Measurements from ENCODE around the gene NEMF.
"Not testable (repeated sequence)": the region's sequence is repeated elsewhere in the genome, so short reads cannot be mapped to it uniquely, and the experiment has no call there.

Gene NEMF

DNA sequence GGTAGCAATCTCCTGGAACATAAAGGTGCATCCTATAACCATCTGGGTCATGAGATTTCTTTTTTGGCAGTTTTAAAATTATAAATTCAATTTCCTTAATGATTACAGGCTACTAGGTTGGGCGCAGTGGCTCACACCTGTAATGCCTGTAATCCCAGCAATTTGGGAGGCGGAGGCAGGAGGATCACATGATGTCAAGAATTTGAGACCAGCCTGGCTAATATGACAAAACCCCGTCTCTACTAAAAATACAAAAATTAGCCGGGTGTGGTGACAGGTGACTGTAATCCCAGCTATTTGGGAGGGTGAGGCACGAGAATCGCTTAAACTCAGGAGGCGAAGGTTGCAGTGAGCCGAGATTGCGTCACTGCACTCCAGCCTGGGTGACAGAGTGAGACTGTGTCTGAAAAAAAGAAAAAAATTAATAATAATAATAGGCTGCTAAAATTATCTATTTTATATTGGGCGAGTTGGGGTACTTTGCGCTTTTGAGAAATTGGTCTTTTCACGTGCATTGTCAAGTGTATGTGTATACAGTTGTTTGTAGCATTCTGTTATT is 23.1 kb upstream of the NEMF start:
- DNase-seq = no peak

DNA sequence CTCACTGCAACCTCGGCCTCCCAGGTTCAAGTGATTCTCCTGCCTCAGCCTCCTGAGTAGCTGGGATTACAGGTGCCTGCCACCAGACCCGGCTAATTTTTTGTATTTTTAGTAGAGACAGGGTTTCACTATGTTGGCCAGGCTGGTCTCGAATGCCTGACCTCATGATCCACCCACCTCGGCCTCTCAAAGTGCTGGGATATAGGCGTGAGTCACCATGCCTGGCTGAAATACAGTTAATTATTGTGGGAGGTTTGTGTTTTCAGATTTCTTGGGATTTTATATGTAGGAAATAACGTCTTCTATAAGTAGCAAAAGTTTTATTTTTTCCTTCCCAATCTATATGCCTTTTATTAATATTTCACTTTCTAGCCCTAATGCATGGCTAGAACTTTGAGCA is 21.0 kb upstream of the NEMF start:
- DNase-seq = not testable (repeated sequence)

DNA sequence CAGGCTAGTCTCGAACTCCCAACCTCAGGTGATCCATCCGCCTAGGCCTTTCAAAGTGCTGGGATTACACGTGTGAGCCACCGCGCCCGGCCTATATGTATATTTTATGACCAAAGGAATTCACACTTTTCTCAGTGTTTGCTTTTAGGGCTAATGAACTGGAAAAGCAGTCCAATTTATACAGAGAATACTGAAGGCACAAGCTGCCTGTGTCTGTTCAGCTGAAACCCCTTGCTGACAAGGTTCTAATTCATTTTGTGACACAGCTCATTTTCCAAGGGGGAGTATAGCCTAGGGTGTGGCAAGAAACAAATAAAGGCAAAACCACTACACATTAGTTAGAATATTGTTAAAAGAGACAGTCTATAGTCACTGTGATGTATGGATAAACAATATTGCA is 18.3 kb upstream of the NEMF start:
- DNase-seq = no peak

DNA sequence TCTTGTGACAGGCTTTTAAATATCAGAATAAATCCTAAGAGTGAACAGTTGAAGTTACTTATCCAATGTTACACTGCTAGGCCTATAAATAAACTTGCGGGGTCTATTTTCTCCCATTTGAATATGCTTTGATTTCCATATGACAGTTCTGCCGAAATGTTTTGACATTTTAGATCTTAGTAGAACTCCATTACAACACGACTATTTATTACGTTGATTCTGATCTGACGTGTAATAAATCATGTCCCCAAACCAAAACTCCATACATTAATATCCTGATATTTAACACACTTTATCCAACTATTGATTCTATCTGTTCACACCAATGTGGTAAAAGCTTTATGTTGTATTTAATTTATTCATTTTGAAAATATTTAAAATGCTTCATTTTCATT is 16.1 kb upstream of the NEMF start:
- DNase-seq = no peak

DNA sequence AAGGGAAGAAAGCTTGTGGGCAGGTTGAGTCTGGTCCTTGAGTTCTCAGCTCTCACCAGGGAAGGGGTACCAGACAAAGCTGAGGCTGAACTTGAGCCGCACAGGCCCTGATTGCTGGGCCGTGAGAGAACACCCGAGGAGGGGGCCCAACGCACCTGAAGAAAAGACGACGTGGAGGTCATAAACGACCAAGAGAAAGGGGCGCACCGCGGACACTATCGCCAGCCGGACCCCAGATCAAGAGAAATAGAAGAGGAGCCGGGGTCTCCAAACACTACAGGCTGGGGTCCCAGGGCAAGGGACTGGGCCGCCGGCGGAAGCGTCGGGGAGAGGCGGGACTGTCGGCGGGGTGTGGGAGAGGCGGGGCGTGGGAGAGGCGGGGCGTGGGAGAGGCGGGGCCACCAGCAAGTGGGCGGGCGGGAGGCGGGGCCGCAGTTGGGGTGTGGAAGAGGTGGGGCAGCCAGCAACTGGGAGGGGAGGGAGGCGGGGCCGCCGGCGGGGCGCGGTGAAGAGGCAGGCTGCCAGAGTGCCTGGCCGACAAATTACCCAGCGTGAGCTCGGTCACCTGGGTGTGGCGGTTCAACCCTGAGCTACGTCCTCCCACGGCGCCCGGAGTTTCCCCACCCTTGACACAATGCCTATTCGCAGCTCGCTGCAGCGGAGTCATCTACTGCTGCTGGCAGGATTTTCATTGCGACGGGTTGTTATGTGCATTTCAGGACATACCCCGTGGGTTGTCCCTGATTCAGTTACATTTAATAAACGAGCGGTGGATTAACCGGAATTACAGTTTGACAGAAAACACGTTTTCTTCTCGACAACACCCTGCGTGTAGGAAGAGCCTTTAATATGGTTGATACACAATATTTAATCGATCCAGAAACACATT is 15.5 kb upstream of the NEMF start:
- peak; percentile 94 for DNase-seq

DNA sequence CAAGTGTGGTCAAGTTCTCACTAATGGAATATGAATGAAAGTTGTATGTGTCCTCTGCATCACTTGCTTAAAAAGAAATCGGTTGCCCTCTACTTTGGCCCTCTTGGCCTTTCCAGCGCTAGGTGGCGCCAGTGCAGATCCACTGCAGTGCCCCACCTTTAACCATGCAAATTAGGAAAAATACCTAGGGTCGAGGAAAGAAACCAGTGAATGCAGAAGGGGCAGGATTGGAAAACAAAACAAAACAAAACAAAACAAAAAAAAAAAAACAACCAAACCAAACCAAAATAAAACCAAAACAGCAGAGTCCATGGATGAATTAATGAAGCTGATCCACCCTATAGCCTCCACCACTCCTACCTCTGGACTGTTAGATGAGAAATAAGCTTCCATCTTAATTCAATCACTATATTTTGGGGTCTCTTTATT is 12.9 kb upstream of the NEMF start:
- DNase-seq = peak; percentile 80

DNA sequence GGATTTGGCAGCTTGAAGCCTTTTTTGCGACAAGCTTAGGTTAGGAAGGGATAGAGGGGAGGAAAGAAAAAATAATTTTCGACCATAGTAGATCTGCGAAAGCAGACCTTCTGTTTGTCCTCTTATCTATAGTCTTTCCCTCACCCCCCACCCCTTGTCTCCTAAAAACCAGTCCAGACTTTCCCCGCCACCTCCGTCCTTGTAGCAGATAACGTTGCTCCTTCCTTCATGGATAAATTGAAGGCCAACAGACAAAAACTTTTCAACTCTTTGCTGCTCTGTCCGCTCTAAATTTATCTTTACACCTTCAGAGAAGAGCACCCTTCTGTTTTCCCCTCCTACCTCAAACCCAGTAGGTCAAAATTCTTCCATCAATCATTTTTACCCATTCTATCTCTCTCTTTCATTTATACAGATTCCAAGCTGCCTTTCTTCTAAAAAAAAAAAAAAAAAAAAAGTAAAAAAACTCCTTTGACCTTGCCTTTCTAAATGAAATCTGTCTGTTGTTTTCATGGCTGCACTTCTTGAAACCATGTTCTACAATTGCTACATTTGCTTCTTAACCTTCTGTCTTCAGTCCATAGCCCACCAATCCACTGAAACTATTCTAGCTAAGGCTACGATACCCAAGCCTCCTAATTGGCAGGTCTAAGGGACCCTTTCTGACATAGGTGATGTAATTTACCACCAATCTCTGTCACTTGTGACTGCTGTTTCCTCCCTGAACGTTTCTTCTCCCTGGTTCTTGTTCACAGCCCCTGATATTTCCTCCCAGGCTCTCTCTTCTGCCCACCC is 11.1 kb upstream of the NEMF start:
- peak; percentile 74 for DNase-seq

DNA sequence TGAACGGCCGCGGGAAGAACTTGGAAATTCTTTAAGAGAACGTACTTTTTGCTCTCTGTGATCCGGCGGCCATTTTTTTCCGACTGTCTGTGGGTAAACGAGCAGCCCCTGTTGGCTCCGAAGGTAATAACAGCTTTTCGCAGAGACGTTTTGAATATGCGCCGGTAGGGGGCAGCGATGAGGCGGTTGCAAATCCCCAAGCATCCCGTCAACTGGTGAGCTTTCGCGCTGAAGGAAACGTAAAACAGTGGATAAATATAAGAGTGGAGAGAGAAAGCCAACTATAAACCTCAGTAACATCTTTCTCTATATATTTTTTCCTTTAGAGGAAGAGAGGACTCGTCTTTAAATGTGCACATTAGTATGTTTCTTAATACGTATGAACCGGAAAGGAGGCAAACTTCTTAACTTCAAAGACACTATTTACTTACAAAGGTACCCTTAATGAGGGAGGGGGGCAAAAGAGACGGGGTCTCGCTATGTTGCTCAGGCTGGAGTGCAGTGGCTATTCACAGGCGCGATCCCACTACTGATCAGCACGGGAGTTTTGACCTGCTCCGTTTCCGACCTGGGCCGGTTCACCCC is 9.6 kb upstream of the NEMF start:
- peak; percentile 90 for DNase-seq

DNA sequence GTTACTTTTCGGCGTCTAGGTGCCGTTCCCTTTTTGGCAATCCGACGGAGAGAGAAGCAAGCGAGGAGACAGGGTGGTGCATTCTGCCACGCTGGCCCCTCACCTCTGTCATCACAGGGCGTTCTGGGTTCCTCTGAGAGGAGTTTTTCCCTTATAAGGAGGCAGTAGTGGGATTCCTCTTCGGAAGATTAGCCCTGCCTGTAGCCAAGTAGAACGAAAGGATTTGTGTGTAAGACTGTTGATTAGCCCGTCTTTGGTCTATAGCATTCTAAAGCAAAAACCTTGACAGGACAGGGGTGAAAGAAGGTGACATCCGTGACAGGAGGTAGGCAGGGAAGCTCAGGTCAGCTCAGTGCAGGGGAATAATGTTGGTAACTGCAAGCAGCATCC is 9.1 kb upstream of the NEMF start:
- peak; percentile 80 for DNase-seq

DNA sequence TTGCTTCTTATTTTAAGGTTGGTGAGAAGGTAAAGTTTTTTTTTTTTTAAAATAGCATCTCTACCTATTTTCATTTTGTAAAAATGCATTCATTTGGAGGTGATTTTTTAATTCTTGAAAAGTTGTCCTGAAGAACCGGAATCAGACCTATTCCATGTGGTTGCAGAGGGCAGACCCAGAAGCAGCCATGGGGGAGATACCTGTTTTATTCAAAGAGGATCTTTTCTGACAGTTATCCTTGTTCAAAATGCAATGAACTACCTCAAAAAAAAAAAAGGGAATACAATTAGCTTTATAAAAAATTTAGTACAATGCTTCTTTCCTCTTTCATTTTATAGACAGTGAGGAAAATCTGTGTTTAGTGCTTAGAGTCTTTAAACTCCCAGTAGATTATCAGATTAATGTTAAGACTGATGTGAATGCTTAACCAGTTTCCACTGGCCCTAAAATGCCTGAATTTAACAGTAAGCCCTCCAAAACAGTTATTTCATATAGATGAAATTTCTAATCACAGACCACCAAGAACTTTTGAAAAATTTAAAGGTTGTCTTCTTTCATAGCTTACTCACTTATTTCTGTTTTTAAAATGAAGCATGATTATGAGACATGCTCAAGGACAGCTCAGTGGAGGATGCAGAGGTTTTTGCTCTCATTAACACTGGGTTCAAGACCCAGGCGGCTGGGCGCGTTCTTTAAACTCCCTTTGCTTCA is 8.6 kb upstream of the NEMF start:
- no peak for DNase-seq

DNA sequence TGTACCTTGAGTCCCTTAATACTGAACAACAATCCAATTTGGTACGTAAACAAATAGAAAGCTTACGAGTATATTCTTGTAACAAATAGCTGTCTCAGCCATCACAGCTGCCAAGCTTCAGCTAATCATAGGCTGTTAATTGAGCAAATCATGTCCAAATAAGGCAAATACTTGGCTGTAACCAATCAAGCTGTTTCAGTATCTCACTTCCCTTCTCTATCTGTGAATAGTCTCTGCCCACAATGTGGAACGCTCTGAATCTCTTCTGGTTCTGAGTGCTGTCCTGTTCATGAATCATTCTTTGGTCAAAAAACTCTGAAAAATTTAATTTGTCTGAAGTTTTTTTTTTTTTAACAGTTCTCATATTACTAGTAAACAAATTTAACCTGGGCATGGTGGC is 5.8 kb upstream of the NEMF start:
- peak; percentile 28 for DNase-seq

DNA sequence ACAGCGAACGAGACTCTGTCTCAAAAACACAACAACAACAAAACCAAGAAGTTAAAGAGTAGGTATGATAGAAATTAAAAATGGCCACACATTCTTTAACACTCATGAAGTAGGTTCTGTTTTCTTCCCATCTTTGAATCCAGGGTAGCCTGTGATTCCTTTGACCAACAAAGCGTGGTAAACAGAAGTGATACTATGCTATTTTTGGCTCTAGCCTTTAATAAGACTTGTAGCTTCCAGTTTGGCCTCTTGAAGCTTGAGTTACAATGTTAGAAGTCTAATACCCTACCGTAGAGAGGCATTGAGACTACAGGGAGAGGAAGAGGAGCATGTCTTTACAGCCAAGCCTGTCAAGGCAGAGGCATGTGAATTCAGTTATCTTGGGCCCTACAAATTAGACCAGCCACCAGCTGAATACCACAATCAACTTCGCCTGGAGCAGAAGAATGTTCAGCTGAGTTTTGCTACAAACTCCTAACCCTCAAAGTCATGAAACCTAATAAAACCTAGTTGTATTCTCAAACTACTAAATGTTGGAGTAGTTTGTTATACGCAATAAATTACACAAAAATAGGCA is 4.9 kb upstream of the NEMF start:
- DNase-seq = no peak

DNA sequence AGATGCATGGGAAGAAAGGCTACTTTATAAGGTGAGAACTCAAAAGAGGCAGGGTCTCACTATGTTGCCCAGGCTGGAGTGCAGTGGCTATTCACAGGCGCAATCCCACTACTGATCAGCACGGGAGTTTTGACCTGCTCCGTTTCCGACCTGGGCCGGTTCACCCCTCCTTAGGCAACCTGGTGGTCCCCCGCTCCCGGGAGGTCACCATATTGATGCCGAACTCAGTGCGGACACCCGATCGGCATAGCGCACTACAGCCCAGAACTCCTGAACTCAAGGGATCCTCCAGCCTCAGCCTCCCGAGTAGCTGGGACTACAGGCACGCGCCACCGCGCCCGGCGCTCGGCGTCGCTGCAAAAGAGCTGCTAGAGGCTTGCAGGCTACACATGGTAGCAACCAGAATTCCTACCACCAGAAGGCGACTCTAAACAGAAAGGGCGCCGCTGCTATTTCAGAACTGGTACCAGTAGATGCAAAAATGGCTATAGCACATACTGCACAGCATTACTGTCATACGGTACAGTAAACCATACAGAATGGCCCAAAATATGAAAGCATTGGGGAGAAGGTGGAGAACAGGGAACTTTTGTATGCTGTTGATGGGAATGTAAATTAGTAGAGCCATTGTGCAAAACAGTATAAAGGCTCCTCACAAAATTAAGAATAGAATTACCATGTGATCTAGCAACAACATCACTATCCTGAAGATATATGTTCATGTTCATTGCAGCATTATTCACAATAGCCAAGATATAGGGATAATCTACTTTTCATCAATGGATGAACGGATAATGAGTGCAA is 1.2 kb upstream of the NEMF start:
- DNase-seq = peak; percentile 87

DNA sequence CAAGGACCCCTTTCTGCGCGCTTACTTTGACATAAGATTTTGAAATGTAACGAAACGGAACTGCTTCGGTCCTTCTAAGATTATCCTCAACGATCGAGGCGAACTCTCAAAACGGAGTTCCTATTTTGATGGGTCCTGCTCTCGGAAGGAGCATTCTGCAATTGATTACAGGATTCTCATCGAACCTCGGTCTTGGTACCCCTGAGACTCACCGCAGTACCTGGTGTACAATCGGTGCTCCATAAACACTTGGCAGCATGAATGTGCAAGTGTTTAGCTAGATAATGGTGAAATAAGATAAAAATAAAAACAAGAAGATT is 530 bp upstream of the NEMF start:
- DNase-seq = no peak

DNA sequence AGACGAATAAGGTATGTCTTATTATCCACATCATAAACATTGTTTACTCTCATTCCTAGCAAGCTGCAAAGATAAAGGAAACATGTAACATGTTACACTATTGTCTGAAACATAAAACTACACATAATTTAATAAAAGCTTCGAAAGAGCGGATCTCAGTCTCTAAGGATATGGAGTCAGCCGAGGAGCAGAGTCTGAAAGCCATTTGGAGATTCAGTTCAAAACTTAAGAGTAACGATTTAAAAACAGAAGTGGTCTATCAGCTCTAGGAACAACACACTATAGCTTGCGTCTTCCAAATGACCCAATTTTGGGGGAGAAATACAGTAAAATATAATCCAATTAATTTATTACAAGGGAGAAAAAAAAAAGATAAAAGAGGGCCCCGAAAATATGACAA is 775 bp downstream of the NEMF start:
- DNase-seq = peak; percentile 29

DNA sequence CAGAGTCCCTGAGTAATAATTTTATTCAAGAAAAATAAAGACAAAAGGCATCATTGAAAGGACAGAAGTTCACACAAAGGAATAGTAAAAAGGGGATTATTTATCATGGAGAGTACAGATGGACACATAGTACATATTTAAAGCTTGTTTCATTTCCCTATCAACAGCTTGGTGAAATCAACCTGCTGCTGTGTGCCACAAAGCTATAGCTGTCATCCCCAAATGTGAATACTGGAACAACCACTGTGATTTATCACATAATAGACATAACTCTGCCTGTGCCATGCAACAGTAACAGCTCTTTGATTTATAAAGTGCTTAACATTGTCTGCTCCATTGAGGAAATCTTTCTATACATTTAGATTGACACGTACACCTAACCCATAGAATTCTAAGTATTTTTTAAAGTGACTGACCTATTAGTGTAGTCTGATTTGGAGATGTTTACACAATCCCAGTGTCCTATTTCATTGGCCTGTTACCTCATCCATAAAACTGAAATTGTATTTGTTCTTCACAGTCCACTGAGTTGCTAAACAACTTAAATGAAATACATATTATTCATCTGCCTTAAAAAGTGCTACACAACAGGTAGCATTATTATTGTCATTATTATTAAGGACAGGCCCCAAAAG is 3.3 kb downstream of the NEMF start:
- DNase-seq = no peak

DNA sequence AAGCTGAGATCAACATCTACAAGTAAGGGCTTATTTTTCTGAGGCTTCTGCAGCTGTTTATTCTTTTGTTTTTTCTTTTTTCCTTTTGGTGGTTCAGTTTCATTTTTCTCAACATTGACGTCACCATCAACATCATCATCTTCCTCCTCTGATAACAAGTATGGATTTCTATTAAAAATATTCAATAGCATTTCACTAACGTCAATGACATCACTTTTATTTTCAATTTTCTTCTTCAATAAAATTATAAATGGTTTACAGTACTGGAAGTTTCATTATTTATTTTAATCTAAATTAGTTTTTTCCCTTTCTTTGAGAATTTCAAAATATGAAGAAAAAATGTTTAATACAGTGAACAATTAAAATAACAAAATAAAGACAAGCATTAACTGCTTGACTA is 23.9 kb downstream of the NEMF start:
- DNase-seq = no peak

DNA sequence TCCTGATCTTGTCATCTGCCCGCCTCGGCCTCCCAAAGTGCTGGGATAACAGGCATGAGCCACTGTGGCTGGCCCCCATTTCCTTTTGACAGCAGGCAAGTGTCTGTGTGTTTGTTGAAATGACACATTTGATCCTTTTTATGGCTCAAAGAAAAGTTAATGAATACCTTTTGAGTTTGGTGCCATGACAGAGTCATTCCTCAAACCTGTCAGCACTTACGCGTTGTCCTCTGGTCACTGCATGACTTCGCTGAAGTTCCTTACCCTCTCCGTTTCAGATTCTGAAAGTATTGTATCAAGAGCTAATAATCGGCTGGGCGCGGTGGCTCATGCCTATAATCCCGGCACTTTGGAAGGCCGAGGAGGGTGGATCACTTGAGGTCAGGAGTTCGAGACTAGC is 32.4 kb downstream of the NEMF start:
- no peak for DNase-seq

DNA sequence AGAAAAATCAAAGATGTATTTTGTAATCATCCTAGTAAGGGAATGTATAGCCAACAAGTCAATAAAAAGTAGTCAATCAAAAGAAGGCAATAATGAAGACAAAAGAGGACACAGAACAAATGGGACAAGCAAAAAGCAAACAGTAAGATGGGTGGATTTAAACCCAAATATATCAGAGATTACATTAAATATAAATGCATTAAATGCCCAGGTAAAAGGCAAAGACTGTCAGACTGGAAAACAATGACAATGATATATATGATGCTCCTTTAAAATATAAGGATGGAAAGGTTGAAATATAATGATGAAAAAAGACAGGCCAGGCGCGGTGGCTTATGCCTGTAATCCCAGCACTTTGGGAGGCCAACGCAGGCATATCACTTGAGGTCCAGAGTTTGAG is 35.7 kb downstream of the NEMF start:
- no peak for DNase-seq

DNA sequence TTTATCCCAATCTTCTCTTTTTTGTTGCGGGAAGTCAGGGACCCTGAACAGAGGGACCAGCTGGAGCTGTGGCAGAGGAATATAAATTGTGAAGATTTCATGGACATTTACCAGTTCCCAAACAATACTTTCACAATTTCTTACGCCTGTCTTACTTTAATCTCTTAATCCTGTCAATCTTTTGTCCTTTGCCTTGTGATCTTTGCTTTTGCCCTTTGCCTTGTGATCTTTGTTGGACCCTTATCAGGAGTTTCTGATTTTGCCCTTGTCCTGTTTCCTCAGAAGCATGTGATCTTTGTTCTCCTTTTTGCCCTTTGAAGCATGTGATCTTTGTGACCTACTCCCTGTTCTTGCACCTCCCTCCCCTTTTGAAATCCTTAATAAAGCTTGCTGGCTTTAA is 36.5 kb downstream of the NEMF start:
- not testable (repeated sequence) for DNase-seq

DNA sequence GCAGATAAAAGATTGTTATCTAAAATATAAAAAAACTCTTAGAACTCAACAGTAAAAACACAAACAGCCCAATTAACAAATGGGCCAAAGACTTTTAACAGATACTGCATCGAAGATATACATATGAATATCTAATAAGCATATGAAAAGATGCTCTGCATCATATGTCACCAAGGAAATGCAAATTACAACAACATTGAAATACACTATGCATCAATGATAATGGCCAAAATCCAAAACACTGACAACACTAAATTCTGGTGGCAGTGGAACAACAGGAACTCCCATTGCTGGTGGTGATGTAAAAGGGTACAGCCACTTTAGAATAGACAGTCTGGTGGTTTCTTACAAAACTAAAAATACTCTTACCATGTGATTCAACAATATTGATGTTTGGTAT is 43.8 kb downstream of the NEMF start:
- DNase-seq = no peak
